Caco-2 (cell line): ENCODE results near the gene CUL4A. TPM values are rescaled to one million over a fixed set of nuclear protein-coding genes. Genes with fewer than 3 reads are reported as not detected.

Experiments
- BruUV-seq: library from RNA; stranded (reverse); fragments of 400-500 nt; replicated peaks from 2 replicates; lab custom pipeline; 2021; lab: Mats Ljungman, UMichigan
- CTCF ChIA-PET: fragments of 300-600 bp; sonication (Branson Sonifier 250); formaldehyde crosslinking; loops from one replicate; lab custom pipeline; 2022; ENCODE audit warnings: antibody characterized with exemption; lab: Charles Lee
- POLR2A ChIA-PET: fragments of 300-600 bp; sonication (Branson Sonifier 250); formaldehyde crosslinking; loops from one replicate; lab custom pipeline; 2022; ENCODE audit warnings: antibody characterized with exemption; lab: Charles Lee
- DNase-seq, 2 experiments: peaks; one replicate each; pipeline versions ENCODE4 v3.0.0 to v3.0.0-alpha.2; 2020 to 2022
- H3K27me3 ChIP-seq: replicated peaks from 2 replicates; pipeline ENCODE4 v1.6.0; 2011; ENCODE audit warnings: low read length; ENCODE audit not compliant: control insufficient read depth, insufficient read depth
- H3K36me3 ChIP-seq: 2 replicates; pipeline ENCODE4 v1.5.1; 2011; ENCODE audit warnings: low read length; ENCODE audit not compliant: control insufficient read depth, insufficient read depth
- H3K4me1 ChIP-seq: fragments of 250-450 bp; sonication (Bioruptor Pico); 2 replicates; pipeline ENCODE4 v1.5.1; 2020; ENCODE audit warnings: mild to moderate bottlenecking
- H3K4me3 ChIP-seq: 2 replicates; pipeline ENCODE4 v1.5.1; 2011; ENCODE audit warnings: low read depth, mild to moderate bottlenecking, control low read depth, low read length
- H3K9me3 ChIP-seq: fragments of 250-450 bp; sonication (Bioruptor Pico); 2 replicates; pipeline ENCODE4 v1.5.1; 2020; ENCODE audit warnings: mild to moderate bottlenecking, moderate library complexity
- H3K27ac Mint-ChIP-seq: one replicate; pipeline ENCODE4 v1.8.0; 2022; ENCODE audit warnings: mixed read lengths; ENCODE audit not compliant: unreplicated experiment
- H3K27me3 Mint-ChIP-seq: one replicate; pipeline ENCODE4 v1.8.0; 2022; ENCODE audit warnings: mixed read lengths; ENCODE audit not compliant: insufficient read depth, unreplicated experiment
- H3K36me3 Mint-ChIP-seq: one replicate; pipeline ENCODE4 v1.8.0; 2022; ENCODE audit warnings: mild to moderate bottlenecking, mixed read lengths; ENCODE audit not compliant: insufficient read depth, unreplicated experiment
- H3K4me1 Mint-ChIP-seq: one replicate; pipeline ENCODE4 v1.8.0; 2022; ENCODE audit warnings: low read depth, mixed read lengths; ENCODE audit not compliant: unreplicated experiment
- H3K4me3 Mint-ChIP-seq: one replicate; pipeline ENCODE4 v1.8.0; 2022; ENCODE audit warnings: mild to moderate bottlenecking, moderate library complexity, mixed read lengths; ENCODE audit not compliant: unreplicated experiment
- H3K9me3 Mint-ChIP-seq: one replicate; pipeline ENCODE4 v1.8.0; 2022; ENCODE audit warnings: mixed read lengths; ENCODE audit not compliant: unreplicated experiment
- intact Hi-C: fragments of 100-400 bp; cut with micrococcal nuclease; formaldehyde crosslinking; loops from one replicate; pipeline ENCODE4 v1.10.0; 2022; ENCODE audit not compliant: unreplicated experiment
- total RNA-seq: library from RNA; stranded (reverse); gene quantifications from 2 replicates; pipeline ENCODE4 v1.2.3, GENCODE V29; 2022
- TF ChIP-seq, protein P1 (sequence below), 2 experiments: fragments of 200-600 bp in 1 of 2; IDR thresholded peaks; 1 replicate in 1 of 2; 2 replicates in 1 of 2; pipeline versions ENCODE4 v1.5.1 to v1.8.0; 2011 to 2022; ENCODE audit warnings: antibody characterized with exemption in 1 of 2, control low read depth in 1 of 2, inconsistent platforms in 1 of 2, low read depth in 1 of 2, low read length in 1 of 2, mild to moderate bottlenecking in 1 of 2, moderate library complexity in 1 of 2; ENCODE audit not compliant: insufficient read depth in 1 of 2, severe bottlenecking in 1 of 2, unreplicated experiment in 1 of 2

CUL4A gene
- total RNA-seq, 1 experiment from 2014 or later: 125 TPM

DNA sequence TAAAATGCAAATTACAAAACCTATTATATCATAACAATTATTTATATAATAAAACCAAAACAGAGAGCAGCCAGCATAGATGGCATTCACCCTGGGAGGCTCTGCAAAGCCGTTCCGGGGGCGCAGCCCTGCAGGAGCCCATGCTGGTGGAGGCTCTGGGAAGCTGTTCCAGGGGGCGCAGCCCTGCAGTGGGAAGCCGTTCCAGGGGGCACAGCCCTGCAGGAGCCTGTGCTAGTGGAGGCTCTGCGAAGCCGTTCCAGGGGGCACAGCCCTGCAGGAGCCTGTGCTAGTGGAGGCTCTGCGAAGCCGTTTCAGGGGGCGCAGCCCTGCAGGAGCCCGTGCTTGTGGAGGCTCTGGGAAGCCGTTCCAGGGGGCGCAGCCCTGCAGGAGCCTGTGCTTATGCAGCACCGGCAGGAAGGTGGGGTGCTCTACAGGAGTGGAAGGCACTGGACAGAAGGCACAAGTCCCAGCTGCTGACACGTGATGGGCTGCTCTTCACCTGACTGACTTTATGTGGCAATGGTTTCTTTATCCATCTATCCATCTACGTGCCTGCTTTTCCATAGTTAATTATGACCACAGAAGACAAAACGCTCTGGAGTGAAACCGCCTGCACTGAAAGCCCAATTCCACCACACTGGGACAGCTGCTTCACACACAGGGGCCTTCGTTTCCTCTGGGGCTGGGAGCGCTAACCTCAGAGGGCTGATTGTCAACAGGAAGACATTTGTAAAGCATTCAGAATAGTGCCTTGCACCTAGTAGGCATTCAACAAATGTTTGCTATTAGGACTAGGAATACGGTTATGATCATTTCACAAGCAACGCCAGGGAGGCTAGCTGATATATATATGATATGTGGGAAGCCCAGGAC, 24.6 kb upstream of the CUL4A start:
- Mint-ChIP-seq H3K27ac (no peak overlapping the region), H3K36me3 (peaks cover 81% of the 10 kb centered on the region), H3K9me3 (peaks cover 8% of the 10 kb centered on the region), H3K4me1 (peaks cover 11% of the 10 kb centered on the region), H3K4me3 (no peak overlapping the region), H3K27me3 (no peaks in the 10 kb centered on the region)
- DNase-seq: no peak
- no TSS peak for BruUV-seq
- H3K9me3 ChIP-seq: no peaks in the 10 kb centered on the region
- no peaks in the 10 kb centered on the region for H3K4me1 ChIP-seq
- H3K36me3 ChIP-seq: peaks cover 3% of the 10 kb centered on the region
- ChIA-PET POLR2A (no interaction called here), CTCF (no interaction called here)
- H3K4me3 ChIP-seq: no peak overlapping the region
- intact Hi-C loops: no loop called here
- H3K27me3 ChIP-seq: no peaks in the 10 kb centered on the region
- TF ChIP-seq, protein P1, sequence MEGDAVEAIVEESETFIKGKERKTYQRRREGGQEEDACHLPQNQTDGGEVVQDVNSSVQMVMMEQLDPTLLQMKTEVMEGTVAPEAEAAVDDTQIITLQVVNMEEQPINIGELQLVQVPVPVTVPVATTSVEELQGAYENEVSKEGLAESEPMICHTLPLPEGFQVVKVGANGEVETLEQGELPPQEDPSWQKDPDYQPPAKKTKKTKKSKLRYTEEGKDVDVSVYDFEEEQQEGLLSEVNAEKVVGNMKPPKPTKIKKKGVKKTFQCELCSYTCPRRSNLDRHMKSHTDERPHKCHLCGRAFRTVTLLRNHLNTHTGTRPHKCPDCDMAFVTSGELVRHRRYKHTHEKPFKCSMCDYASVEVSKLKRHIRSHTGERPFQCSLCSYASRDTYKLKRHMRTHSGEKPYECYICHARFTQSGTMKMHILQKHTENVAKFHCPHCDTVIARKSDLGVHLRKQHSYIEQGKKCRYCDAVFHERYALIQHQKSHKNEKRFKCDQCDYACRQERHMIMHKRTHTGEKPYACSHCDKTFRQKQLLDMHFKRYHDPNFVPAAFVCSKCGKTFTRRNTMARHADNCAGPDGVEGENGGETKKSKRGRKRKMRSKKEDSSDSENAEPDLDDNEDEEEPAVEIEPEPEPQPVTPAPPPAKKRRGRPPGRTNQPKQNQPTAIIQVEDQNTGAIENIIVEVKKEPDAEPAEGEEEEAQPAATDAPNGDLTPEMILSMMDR (IDR thresholded peaks at IDR 0.05; ENCODE audit: insufficient read depth in 1 of 2, low read depth in 1 of 2, low read length in 1 of 2, severe bottlenecking in 1 of 2, unreplicated experiment in 1 of 2): no peak

DNA sequence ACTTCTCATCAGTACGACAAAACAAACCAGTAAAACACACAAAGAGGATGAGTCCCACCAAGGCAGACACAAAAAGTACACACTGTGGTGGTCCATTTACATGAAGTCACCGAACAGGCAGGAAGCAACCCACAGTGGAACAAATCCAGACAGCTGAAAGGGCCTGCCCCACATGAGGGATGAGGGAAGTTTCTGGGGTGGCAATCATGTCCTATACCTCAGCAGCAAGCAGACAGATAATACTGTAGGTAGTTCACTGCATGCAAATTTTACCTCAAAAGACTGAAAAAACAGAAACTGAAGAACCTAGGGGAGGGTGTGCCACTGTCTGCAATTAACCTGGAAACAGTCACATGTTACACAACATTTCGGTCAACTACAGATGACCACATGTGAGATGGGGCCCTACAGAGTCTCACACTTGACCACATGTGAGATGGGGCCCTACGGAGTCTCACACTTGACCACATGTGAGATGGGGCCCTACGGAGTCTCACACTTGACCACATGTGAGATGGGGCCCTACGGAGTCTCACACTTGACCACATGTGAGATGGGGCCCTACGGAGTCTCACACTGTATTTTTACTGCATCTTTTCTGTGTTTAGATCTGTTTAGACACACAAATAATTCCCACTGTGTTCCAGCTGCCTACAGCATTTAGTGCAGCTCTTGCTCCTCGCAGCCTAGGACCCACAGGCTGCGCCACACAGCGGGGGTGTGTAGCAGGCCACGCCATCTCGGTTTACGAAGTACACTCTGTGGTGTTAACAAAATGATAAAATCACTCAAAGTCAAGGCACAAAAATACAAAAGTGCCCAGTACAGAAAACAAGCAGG, 23.1 kb upstream of the CUL4A start:
- H3K36me3 ChIP-seq: peaks cover 2% of the 10 kb centered on the region; the same call in 1 of the 2 replicates
- no peaks in the 10 kb centered on the region for H3K4me1 ChIP-seq
- Mint-ChIP-seq H3K9me3 (peaks cover 8% of the 10 kb centered on the region), H3K36me3 (peaks cover 81% of the 10 kb centered on the region), H3K27me3 (no peaks in the 10 kb centered on the region), H3K27ac (no peak overlapping the region), H3K4me3 (no peak overlapping the region), H3K4me1 (peaks cover 11% of the 10 kb centered on the region)
- no peak for DNase-seq
- no peaks in the 10 kb centered on the region for H3K27me3 ChIP-seq
- intact Hi-C loops: no loop called here
- BruUV-seq: no TSS peak
- CTCF ChIA-PET: no interaction called here
- H3K9me3 ChIP-seq: no peaks in the 10 kb centered on the region
- H3K4me3 ChIP-seq: no peak overlapping the region
- TF ChIP-seq, protein P1 (IDR thresholded peaks at IDR 0.05; ENCODE audit: insufficient read depth in 1 of 2, low read depth in 1 of 2, low read length in 1 of 2, severe bottlenecking in 1 of 2, unreplicated experiment in 1 of 2): no peak
- POLR2A ChIA-PET: no interaction called here

DNA sequence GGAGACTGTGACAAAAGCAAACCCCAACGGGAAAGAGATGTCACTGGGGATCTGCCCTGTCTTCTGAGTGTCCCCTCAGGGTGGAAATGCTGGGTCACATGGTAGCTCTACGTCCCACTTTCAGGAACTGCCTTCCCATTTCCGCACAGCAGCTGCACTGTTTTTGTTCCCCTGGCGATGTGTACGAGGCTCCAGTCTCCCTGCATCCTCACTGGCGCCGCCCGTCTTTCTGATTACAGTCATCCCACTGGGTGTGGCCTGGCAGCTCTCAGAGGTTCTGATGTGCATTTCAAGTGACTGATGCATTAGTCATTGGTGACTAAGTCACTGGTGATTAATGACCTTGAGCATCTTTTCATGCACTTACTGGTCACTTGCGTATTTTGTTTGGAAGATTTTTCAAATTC, 22.1 kb upstream of the CUL4A start:
- TF ChIP-seq, protein P1 (IDR thresholded peaks at IDR 0.05; ENCODE audit: insufficient read depth in 1 of 2, low read depth in 1 of 2, low read length in 1 of 2, severe bottlenecking in 1 of 2, unreplicated experiment in 1 of 2): no peak
- BruUV-seq: no TSS peak
- Histone ChIP-seq H3K27me3 (no peaks in the 10 kb centered on the region), H3K9me3 (no peaks in the 10 kb centered on the region), H3K4me1 (no peaks in the 10 kb centered on the region), H3K36me3 (no peaks in the 10 kb centered on the region), H3K4me3 (no peak overlapping the region)
- Mint-ChIP-seq H3K27ac (peak overlapping the region; percentile 86), H3K4me3 (no peak overlapping the region), H3K27me3 (no peaks in the 10 kb centered on the region), H3K9me3 (peaks cover 8% of the 10 kb centered on the region), H3K4me1 (peaks cover 11% of the 10 kb centered on the region), H3K36me3 (peaks cover 80% of the 10 kb centered on the region)
- intact Hi-C loops: no loop called here
- peak; percentile 60 to 82 for DNase-seq
- CTCF ChIA-PET: interaction anchor here (0.6 kb wide), 1 partner anchor 567 kb away, joined by 3 read pairs; no protein-coding TSS in a partner anchor
- POLR2A ChIA-PET: no interaction called here
